Upper lobe of right lung (tissue), 1 donor: ENCODE data around the gene RAMP1. TPM values are rescaled to one million over a fixed set of nuclear protein-coding genes. Genes with fewer than 3 reads are reported as not detected.

Experiments
- ATAC-seq: fragments of 200-7000 bp; cut with Tn5 transposase; one replicate; pipeline ENCODE4 v1.9.1; 2020; ENCODE audit warnings: mild to moderate bottlenecking, moderate library complexity
- DNase-seq: peaks from one replicate; pipeline ENCODE4 v3.0.0-alpha.2; 2020
- H3K27ac ChIP-seq: fragments of 200-600 bp; one replicate; pipeline ENCODE4 v1.8.0; 2022
- H3K27me3 ChIP-seq: fragments of 200-600 bp; one replicate; pipeline ENCODE4 v1.8.0; 2022; ENCODE audit warnings: mild to moderate bottlenecking
- H3K36me3 ChIP-seq: fragments of 200-600 bp; one replicate; pipeline ENCODE4 v1.8.0; 2022
- H3K4me1 ChIP-seq: fragments of 200-600 bp; one replicate; pipeline ENCODE4 v1.8.0; 2022
- H3K4me3 ChIP-seq: fragments of 200-600 bp; one replicate; pipeline ENCODE4 v1.8.0; 2022; ENCODE audit warnings: mild to moderate bottlenecking
- H3K9me3 ChIP-seq: fragments of 200-600 bp; one replicate; pipeline ENCODE4 v1.8.0; 2022
- intact Hi-C: fragments of 100-400 bp; cut with DNase I; formaldehyde crosslinking; loops from one replicate; pipeline ENCODE4 v1.11.0; 2022
- total RNA-seq: library from RNA; stranded (reverse); fragmentation: NEBNext Ultra II Directional; extraction: Animal tissue kit (Norgen Biotek cat#: 25700); gene quantifications from one replicate; pipeline ENCODE4 v1.2.1, GENCODE V29; 2021
- TF ChIP-seq, protein P1 (sequence below): fragments of 200-600 bp; IDR thresholded peaks from one replicate; pipeline ENCODE4 v1.8.0; 2022; ENCODE audit warnings: antibody characterized with exemption
- donor health status: DM: no; HTN: yes; CAD: no; lungs with severe emphysema.

The RAMP1 gene
- total RNA-seq, 1 donor from 2014 or later, result 11.1 TPM

DNA sequence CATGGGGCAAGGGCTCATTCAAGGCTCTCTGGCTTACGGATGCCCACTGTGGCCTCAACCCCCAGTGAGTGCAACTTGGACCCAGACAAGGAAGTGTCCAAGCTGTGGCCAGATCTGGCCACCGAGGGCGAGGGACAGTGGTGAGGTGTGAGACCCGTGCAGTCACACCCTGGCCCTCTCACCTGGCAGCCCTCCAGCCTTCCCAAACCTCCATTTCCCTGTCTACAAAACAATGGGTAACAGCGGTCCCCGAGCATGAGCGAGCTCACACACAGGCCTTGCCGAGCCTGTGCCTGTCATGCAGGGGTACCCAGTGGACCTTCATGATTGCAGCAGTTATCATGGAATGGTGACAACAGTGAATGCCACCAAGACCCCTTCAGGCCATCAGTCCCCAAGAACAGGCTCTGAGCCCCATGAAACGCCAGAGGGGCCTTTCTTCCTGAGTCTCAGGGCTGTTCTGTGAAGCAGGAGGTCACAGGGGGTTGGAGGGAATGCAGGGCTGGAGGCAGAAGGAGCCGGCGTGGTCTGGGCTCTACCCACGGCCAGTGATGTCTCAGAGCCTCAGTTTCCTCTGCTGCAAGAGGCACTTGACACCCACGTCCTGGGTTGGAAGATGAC lies 49.8 kb downstream of the RAMP1 start:
- H3K36me3 ChIP-seq, result no peaks in the 10 kb centered on the region
- DNase-seq (no peak), ATAC-seq (no peak)
- H3K27me3 ChIP-seq, result no peaks in the 10 kb centered on the region
- H3K4me1 ChIP-seq, result peaks cover 15% of the 10 kb centered on the region
- H3K27ac ChIP-seq, result no peak overlapping the region
- no peak overlapping the region for H3K4me3 ChIP-seq
- intact Hi-C loops, result no loop called here
- TF ChIP-seq, protein P1, sequence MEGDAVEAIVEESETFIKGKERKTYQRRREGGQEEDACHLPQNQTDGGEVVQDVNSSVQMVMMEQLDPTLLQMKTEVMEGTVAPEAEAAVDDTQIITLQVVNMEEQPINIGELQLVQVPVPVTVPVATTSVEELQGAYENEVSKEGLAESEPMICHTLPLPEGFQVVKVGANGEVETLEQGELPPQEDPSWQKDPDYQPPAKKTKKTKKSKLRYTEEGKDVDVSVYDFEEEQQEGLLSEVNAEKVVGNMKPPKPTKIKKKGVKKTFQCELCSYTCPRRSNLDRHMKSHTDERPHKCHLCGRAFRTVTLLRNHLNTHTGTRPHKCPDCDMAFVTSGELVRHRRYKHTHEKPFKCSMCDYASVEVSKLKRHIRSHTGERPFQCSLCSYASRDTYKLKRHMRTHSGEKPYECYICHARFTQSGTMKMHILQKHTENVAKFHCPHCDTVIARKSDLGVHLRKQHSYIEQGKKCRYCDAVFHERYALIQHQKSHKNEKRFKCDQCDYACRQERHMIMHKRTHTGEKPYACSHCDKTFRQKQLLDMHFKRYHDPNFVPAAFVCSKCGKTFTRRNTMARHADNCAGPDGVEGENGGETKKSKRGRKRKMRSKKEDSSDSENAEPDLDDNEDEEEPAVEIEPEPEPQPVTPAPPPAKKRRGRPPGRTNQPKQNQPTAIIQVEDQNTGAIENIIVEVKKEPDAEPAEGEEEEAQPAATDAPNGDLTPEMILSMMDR, result no peak
- no peaks in the 10 kb centered on the region for H3K9me3 ChIP-seq

- intact Hi-C loops, result no loop called here
- no peaks in the 10 kb centered on the region for H3K36me3 ChIP-seq
- no peaks in the 10 kb centered on the region for H3K9me3 ChIP-seq
- peaks cover 8% of the 10 kb centered on the region for H3K4me1 ChIP-seq
- ATAC-seq (no peak), DNase-seq (no peak)
- H3K27me3 ChIP-seq, result no peaks in the 10 kb centered on the region
- H3K4me3 ChIP-seq, result no peak overlapping the region
- no peak overlapping the region for H3K27ac ChIP-seq
- TF ChIP-seq, protein P1, result no peak
Measured at GRCh38 chr2:237909801-237910475, 50.5 kb downstream of the RAMP1 start.

DNA sequence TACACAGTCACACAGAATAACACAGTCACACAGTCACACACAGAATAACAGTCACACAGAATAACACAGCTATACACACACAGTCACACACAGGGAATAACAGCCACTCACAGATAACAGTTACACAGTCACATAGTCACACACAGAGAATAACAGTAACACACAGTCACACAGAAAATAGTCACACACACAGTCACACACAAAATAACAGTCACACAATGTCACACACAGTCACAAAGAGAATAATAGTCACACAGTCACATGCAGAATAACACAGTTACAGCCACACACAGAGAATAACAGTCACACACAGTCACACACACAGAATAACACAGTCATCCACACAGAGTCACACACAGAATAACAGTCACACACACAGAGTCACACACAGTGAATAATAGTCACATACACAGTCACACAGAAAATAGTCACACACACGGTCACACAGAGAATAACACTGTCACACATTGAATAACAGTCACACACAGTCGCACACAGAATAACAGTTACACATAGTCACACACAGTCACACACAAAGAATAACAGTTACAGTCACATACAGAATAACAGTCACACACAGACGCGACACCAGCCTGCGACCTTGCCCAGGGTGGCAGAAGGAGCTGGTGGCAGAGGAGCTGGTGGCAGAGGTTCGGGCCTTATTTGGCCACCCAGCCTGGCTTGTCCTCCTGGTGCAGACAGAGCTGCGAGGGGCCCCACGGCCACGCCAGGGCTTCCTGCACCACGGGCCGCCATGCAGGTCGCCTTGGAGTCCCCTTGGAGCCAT lies 51.3 kb downstream of the RAMP1 start:
- H3K27ac ChIP-seq, result no peak overlapping the region
- intact Hi-C loops, result no loop called here
- no peaks in the 10 kb centered on the region for H3K4me1 ChIP-seq
- H3K9me3 ChIP-seq, result no peaks in the 10 kb centered on the region
- DNase-seq (no peak), ATAC-seq (no peak)
- TF ChIP-seq, protein P1, result no peak
- H3K4me3 ChIP-seq, result no peak overlapping the region
- no peaks in the 10 kb centered on the region for H3K36me3 ChIP-seq
- H3K27me3 ChIP-seq, result no peaks in the 10 kb centered on the region

DNA sequence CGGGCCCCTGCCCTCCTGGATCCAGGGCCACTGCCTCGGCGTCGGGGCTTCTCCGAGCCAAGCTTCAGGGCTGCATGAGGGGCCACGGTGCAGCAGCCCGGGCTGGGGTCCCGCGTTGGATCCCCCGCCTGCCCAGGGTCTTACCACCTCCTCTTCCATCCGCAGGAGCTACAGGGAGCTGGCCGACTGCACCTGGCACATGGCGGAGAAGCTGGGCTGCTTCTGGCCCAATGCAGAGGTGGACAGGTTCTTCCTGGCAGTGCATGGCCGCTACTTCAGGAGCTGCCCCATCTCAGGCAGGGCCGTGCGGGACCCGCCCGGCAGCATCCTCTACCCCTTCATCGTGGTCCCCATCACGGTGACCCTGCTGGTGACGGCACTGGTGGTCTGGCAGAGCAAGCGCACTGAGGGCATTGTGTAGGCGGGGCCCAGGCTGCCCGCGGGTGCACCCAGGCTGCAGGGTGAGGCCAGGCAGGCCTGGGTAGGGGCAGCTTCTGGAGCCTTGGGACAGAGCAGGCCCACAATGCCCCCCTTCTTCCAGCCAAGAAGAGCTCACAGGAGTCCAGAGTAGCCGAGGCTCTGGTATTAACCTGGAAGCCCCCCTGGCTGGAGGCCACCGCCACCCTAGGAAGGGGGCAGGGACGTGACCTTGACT lies 52.1 kb downstream of the RAMP1 start:
- Histone ChIP-seq H3K36me3 (no peaks in the 10 kb centered on the region), H3K27me3 (no peaks in the 10 kb centered on the region), H3K4me1 (no peaks in the 10 kb centered on the region), H3K27ac (no peak overlapping the region), H3K4me3 (no peak overlapping the region), H3K9me3 (no peaks in the 10 kb centered on the region)
- ATAC-seq, result no peak
- intact Hi-C loops, result no loop called here
- TF ChIP-seq, protein P1, result no peak
- DNase-seq, result no peak

DNA sequence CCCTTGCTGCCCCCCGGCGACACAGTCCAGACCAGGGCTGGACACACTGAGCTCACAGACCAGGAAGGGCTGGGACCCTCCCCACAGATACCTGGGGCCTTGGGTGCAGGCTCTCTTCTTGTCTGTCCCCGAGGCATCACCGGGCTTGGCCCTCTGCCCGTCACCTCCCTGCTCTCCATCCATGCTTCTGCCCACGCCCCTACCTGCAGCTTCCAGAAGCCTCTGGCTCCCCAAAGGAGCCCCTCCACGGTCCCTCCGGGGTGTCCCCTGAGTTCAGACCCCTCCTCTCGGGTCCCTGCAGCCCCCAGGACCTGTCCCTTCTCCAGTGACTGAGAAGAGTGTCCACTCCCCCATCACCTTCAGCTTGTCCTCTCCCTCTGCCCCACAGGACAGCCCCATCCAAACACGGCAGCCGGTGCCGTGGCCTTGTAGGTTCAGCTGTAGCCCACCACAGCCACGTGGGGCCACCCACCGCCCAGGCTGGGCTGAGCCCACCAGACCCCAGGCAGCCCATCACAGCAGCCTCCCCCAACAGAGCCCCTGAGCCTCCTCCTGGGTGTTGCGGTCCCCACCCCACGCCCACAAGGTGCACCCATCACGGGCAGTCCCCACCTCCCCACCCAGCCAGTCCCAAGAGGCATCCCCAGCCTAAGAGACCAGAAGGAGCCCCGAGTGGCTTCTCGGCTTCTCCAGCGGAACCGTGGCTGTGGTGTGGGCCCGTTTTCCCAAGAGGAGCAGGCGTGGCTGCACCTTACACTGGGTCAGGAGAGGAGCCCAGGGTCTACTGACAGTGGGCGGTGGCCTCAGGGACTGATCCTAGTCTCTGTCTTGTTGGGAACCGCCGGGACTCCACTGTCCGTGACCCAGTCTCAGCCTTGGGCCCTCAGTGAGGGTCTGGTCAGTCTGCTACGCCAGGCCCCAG lies 53.1 kb downstream of the RAMP1 start:
- H3K27ac ChIP-seq, result no peak overlapping the region
- no peaks in the 10 kb centered on the region for H3K27me3 ChIP-seq
- TF ChIP-seq, protein P1, result no peak
- H3K9me3 ChIP-seq, result no peaks in the 10 kb centered on the region
- H3K4me1 ChIP-seq, result no peaks in the 10 kb centered on the region
- H3K36me3 ChIP-seq, result no peaks in the 10 kb centered on the region
- no peak overlapping the region for H3K4me3 ChIP-seq
- intact Hi-C loops, result no loop called here
- no peak for ATAC-seq
- DNase-seq, result no peak
